GM19238 (cell line): ENCODE measurements around the gene RAB11FIP4.

Source experiments
- DNase-seq: peaks from one replicate; pipeline ENCODE4 v3.0.0; 2011; ENCODE audit warnings: low spot score; ENCODE audit not compliant: insufficient read length

The RAB11FIP4 gene

DNA sequence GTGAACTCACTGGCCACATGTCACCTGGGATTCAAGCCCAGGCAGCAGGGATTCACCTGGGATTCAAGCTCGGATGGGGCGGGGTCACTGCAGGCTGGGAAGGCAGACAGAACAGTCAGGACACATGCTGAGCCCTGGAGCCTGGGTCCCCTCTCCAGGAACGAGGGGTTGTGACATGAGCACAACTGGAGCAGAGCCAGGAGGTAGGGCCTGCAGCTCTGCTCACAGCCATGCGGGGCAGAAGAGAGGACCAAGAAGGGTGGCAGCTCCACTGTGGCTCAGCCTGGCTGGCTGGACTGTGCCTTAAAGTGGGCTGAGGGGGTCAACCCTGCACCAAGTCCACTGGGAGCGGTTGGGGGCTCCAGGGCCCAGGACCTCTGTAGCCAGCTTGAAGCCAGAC lies 150.1 kb downstream of the RAB11FIP4 start:
- DNase-seq: no peak

DNA sequence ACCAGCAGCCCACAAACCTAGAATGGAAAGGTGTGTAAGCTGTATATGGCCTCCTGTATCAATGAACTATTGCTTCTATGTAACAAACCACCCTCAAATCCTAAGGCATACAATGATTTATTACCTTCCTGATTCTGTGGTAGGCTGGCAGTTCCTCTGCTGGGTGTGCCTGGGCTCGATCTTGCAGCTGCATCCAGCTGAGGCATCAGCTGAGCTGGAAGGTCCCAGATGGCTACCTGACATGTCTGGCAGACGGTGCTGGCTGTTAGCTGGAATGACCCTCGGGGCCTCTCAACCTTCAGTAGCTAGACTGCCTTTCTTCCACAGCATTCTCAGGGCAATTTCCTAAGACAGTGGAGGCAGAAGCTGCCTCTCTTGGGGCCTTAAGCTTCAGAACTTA lies 152.7 kb downstream of the RAB11FIP4 start:
- DNase-seq: no peak

DNA sequence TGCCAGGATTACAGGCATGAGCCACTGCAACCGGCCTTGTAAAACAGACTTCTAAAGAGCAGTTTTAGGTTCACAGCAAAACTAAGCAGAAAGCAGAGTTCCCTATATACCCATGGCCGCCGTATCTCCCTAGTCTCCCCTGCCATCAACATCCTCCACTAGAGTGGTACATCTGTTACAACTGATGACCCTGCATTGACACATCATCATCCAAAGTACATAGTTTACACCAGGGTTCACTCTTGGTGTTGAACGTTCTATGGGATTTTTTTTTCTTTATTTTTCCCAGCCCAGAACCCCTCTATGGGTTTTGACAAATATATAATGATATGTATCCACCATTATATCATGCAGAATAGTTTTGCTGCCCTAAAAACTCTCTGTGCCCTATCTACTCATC lies 155.2 kb downstream of the RAB11FIP4 start:
- DNase-seq: no peak

DNA sequence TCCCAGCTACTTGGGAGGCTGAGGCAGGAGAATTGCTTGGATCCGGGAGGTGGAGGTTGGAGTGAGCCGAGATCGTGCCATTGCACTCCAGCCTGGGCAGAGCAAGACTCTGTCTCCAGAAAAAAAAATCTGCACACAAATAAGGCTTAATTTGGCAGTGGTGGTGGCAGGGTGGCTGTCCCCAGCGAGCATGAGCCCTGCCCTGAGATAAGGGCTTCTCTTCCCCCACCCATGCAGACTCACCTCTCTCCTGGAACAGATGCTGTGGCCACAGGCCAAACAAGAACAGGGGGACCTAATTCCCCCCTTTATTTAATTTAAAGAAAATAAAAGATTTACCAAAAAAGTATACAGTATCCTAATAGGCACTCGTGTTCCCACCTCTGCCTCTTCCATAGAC lies 157.2 kb downstream of the RAB11FIP4 start:
- no peak for DNase-seq

DNA sequence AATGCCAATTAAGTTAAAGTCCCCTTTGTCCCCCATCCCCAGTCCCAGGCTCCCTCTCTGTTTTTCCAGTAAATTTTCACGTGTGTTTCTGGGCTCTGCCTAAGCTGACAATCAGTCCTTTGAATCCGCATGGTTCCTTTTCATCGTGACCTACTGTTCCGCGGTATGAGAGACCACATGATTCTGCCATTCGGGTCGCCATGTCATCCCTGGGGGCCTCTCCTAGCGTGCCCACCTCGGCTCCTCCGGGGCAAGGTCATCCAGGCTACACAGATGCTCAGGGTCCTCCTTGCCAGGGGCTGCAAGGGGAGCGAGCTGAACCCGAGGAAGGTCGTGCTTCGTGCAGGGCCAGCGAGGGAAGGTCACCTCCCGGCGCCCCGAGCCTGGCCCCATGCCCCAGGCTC lies 157.6 kb downstream of the RAB11FIP4 start:
- DNase-seq: no peak

DNA sequence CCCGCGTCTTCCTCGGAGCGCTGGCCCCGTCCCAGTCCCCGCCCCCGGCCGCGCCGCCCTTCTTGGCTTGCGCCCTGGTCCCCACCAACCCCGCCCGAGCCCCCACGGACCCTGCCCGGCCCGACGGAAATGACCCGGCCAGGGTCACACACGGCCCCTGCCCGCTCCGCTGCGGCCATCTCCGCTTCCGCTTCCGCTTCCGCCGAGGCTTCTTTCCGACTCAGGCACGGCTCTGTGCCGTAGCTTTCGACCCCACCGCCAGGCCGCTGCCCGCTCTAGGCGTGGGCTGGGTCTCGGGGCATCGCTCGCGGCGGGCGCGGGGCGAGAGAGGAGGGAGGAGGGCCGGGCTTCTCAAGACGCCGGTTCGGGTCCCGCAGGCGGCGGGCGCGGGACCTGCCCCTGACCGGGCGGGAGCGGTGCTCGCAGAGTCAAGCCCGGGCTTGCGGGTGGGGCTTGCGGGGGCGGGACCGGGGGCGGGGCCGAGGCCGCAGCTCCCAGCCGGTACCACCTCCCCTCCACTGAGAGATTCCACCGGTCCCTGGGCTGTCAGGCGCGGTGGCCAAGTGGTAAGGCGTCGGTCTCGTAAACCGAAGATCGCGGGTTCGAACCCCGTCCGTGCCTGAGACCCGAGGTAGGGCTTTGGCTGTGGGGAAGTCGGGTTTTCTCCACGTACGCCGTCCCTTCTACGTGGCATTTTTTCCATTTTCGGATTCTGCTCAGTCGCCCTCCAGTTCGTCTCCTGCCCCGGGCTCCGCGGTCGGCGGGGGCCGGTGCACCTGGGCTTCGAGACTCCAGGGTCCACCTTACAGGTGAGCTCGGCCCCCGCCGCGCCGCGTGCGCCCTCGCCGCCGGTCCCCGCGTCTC lies 158.3 kb downstream of the RAB11FIP4 start:
- peak; percentile 86 for DNase-seq

DNA sequence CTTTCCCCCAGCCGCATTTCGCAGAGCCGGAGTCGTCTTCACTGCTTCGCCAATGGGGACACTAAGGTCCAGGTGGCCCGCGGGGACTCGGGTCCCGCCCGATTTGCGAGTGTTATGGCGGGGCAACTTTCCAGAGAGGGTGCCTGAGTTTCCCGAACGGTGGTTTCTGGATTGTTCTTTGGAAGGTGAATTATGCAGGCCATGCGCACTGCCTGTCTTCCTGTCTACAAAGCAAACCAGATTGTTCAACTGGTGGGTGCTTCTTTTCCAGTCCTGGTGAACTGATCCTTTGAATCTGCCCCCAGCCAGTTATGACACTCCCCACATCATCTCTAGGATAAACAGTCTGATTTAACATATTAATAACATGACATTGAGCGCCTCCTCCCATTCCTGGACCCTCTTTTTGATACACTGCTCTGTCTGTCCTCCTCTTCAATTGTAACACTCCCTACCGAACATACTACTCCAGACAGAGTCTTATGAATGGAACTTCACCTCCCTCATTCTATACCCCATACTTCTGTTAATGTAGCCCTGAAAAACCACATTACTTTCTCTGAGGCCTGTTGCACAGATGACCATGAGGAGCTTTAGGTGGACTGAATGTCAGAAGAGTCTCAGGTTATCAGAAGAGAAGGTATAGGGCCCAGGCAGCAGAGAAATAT lies 159.0 kb downstream of the RAB11FIP4 start:
- no peak for DNase-seq

DNA sequence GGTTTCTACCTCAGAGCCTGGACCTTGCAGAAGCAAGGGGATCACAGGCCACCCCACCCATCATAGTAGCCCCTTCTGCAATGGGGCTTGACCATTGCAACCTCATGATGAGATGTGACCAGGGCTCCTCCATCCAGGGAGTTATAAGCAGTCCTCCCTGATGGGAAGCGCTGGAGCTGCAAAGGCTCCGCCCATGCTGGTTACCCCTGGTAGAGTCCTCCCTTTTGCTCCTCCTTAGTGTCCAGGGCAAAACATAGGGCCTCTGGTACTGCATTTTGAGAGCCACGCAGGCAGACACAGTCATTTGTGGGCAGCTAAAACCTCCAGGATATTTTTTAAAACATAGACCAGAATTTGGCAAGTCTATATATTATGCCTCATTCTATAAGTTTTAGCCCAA lies 161.1 kb downstream of the RAB11FIP4 start:
- DNase-seq: no peak

DNA sequence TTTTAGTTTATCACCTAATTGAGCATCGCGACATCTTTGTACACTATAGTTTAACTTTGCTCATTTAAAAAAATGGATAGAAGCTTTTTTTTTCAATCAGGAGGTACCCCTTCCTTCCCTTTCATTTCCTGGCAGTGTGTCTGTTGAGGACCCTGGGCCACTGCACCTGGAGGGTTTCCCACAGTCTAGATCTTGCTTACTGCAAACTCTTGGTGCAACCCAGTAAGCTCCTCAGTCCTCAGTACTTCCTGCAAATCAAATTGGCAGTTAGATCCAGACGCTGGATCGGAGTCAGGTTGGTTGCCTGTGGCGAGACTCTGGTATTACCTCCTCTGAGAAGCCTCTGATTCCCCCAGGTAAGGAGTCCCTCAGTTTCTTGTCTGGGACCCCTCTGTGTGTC lies 162.0 kb downstream of the RAB11FIP4 start:
- DNase-seq: no peak

DNA sequence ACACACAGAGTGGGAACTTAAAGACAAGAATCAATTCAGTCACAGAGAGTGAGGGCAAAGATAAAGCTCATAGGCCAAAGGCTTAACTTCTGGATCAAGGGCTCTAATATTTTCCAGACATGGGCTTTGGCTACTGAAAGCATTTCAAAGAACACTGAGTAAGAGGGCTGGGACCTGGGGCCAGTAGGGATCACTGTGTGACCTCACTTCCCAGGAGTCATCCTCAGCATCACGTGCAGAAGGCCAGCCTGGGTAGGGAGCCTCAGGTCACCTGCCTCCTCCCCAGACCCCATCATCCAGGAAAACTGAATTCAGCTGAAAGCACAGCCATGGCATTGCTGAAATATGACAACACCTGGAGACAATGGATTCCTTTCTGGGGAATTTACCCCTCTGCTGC lies 163.5 kb downstream of the RAB11FIP4 start:
- DNase-seq: no peak

DNA sequence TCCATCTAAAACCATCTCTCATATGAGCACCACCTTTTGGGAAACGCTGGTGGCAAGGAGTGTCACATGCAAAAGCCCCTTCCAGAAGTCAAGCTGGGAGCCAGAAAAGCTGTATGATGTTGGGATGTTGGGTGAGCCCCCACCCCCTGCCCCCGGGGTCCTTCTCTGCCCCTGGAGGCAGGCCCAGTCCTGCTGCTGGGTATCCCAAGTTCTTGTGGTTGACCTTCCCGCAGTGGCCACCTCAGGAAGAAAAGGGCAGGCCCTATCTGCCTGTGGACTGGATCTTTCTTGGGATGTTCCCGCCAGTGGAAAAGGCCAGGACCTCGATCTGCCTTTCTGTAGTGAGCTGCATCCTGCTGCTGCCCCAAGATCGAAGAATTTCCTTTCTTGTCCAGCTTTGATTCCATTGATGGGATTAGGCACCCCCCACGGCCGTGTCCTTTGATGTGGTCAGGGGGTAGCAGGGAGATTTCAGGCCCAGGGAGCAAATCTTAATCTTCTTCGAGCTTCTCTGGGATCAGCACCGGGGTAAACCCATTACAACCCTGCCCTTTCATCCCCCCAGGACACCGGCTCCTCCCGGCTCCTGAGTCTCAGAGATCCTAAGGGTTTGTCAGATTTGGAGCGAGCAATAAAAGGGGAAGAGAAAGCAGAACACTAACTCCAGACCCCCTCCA lies 165.6 kb downstream of the RAB11FIP4 start:
- no peak for DNase-seq

DNA sequence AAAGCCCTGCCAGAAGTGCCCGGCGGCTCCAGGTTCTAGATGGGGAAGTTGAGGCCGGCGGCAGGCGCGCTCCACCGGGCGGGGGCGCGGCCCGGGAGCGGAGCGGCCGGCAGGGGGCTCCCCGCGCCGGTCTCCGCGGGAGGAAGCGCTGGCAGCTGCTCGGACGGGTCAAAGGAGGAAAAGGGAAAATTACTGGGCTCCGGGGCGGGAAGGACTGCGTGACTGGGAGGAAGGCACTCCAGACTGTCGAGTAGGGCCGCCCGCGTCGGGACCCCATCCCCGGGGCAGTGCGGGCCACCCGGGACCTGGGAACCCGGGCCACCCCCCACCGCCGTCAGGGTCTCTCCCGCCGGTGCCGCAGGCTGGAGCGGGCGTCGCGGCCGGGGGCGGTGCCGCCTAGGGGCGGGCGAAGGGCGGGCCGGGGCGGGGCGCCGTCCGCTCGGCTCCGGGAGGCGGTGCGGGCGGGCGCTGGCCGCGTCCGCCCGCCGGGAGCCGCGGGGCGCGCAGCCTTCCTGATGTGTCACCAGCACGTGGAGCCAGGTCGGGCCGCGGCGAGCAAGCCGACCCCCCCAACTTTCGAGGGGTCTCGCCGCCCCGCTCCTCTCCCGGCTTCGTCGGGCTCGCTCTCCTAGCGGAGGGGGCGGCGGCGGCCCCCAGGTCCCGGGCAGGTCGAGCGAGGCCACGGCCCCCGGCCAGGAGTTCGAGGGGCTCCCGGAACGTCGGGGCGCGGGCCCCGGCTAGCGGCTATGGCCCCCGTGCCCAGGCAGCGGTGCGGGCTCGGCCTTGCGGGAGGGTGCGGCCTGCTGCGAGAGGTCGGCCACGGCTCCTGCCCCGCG lies 167.5 kb downstream of the RAB11FIP4 start:
- DNase-seq: peak; percentile 69

DNA sequence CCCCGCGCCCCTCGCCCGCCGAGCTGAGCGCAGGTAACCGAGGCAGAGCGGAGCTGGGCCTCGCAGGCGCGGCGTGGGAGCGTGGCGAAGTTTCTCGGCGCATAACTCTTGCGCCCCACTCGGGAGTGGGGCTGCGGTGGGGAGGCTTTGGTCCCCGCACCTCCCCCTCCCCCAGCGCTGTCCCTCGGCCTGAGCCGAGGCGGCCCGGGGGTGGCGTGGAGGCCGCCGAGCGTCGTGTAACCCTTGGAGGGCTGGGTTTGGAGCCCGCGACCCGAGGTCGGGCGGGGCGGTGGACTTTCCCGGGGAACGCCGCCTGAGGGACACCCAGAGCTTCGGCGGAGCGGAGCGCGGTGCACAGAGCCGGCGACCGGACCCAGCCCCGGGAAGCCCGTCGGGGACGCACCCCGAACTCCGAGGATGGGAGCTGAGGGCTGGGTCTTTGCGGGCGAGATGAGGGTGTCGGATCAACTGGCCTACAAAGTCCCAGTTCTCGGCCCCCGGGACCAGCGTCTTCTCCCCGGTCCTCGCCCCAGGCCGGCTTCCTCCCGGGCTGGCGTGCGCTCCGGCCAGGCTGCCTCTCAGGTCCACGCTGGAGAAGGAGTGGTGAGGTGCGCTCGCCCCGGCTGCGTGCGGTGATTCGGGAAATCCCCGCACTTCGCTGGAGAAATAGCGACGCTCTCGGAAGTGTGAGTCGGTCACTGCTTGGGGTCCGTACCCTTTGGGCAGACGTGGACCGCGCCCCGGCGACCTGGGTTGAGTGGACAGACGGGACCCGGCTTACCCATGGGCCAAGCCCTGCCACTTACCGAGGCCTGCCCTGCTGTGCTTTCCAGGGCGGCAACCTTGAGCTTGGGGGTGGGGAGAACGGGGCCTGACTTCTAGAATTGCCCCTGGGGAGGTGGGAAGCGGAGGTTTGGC lies 168.4 kb downstream of the RAB11FIP4 start:
- no peak for DNase-seq

DNA sequence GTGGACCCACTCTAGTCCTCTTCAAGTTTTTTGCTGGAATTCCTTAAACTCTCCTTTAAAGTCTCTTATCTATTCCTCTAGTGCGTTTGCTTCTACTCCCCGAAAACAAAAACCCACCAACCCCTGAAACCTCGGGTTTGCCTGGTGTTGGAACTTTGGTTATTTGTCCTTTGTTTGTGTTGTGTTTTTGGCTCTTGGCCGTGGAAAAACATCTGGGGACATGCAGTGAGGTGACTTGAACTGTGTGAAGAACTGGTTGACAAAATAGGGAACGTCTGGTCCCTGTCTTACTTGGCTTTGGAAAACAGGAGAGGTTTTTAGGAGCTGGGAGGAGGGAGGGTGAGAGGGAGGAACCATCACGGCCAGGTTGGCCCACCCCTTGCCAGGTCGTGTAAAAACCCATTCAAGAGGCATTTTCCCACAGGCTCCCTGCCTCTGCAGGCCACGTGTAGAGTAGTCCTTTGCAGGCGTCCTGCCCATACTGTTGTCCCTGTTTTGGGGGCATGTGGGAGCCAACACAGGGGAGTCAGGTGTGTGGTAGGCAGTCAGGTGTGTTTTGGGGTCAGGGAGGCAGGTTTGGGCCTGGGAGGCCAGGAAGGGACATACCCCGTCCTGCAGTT lies 169.3 kb downstream of the RAB11FIP4 start:
- DNase-seq: no peak

DNA sequence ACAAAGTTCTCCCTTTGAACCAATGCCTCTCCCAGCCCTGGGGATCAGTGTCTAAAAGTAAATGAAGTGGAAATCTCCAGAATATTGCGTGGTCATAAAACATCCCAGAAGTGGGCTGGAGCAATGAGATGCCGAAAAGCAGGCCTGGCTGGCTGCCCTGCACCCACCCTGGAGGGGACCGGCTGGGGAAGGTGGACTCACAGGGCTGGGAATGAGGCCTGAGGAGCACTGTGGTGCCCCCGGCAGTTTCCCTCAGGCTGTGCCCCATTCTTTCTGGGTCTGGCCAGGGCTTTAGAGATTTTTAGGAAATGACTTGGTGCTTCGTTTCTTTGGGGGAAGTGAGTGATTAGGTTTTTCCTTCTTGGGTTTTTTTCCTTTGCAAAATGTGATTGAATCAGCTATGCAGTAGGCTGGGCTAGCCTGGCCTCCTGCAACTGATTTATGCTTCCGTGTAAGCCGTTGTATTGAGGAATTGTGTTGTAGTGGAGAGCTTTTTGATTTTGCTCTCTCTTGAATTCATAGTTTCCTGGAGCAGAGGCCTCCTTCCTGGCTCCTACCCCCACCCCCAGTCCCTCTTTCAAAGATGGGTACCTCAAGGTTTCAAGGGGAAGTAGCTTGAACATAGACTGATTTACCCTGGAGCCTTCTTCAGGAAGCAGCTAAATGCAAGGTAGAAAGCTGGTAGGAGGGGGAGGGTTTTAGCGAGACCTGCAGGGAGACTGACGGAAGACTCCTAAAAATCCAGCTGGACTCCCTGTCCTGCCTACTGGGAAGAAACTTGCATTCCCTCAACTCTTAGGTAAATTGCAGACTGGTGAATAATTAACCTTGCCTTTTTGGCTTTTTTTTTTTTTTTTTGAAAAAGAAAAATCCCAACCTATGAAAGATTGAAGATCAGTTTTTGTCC lies 170.2 kb downstream of the RAB11FIP4 start:
- no peak for DNase-seq

DNA sequence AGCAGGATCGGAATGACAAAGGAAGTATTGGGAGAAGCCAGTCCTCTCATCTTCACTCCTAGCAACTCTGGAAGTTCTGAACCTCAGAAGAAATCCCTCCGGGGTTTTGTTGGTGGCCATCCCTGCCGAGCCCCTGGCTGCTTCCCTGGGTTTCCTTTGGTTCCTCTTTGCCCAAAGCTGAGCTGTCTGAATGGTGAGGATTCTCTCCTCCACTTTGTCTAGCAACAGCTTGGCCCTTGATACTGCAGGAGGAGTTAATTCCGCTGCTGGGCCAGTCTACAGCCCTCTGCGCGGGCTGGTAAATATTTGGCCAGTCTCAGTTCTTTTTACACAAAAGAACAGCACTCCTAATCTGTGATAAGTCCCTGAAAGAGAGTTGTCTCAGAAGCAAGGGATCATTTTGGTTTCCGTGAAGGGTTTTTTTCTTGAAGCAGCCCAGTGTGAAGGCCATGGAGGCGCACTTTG lies 170.9 kb downstream of the RAB11FIP4 start:
- no peak for DNase-seq

DNA sequence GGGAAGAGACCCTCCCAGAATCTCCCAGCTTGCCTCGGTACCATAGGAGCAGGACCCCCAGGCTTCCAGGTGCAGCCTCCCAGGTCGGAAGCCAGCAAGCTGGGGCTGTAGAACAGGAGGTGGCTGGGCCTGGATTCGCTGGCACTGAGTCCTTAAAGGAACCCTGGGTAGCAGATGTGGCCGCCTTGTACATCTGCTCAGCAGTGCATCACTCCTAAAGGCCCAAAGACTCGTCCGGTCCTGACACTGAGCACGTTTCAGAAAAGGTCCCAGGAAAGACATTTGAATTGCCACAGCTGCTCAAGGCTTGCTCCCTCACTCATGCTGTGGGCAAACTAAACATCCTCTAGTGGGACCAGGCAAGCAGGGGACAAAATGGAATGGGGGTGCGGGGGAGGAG lies 172.8 kb downstream of the RAB11FIP4 start:
- no peak for DNase-seq

DNA sequence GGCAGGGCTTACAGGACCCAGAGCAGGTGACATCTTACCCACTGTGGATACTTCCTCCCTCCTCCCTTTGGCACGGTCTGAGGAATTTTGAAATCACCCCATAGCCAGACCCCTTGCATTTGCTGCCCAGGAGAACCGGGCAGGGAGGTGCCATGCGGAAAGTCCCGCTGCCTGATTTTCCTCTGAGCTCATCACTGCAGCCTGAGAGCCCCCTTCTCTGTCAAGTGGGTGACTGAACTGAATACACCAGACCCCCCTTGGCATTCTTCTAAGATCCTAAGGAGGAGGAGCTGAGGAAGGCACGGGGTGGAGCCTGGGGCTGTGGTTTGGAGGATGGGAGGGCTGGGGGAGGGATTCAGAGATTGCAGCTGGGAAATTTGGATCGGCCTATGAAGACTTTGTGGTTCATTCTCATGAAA lies 173.4 kb downstream of the RAB11FIP4 start:
- no peak for DNase-seq

DNA sequence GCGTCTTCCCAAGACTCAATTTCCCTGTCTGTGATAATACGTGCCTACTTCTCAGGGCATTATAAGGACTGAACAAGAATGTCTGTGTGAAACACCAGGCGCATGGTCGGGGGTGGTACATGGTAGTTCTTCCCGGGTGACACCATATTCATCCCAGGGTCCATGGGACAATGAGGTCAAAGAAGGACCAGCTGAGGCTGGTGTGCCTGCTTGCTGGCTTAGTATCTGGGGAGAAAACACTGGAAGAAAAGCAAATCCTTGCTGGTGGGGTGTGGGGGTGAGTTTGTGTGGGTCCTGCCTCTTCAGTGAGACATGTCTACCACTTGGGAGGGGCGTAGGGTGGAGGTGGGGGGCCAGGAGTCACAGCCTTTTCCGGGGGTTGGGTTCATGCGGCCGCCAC lies 174.2 kb downstream of the RAB11FIP4 start:
- DNase-seq: no peak
